PC-3 (cell line): Measurements from ENCODE around the gene PRIM2. TPM values are rescaled to one million over a fixed set of nuclear protein-coding genes. Genes with fewer than 3 reads are reported as not detected.
"Not testable (repeated sequence)": the region's sequence is repeated elsewhere in the genome, so short reads cannot be mapped to it uniquely, and the experiment has no call there.

Experiments
- ATAC-seq: fragments of 200-7000 bp; cut with Tn5 transposase; 2 replicates; pipeline ENCODE4 v1.9.1; 2020; ENCODE audit warnings: mild to moderate bottlenecking, moderate library complexity
- BruUV-seq: library from RNA; stranded (reverse); fragments of 400-500 nt; replicated peaks from 2 replicates; lab custom pipeline; 2021; lab: Mats Ljungman, UMichigan
- CTCF ChIA-PET: fragments of 300-600 bp; sonication (Branson Sonifier 250); formaldehyde crosslinking; loops from one replicate; lab custom pipeline; 2022; ENCODE audit warnings: antibody characterized with exemption; lab: Charles Lee
- POLR2A ChIA-PET: fragments of 300-600 bp; sonication (Branson Sonifier 250); formaldehyde crosslinking; loops from one replicate; lab custom pipeline; 2022; ENCODE audit warnings: antibody characterized with exemption; ENCODE audit not compliant: unreplicated experiment; lab: Charles Lee
- DNase-seq: peaks from one replicate; pipeline ENCODE4 v3.0.0-alpha.2; 2015
- H2AFZ ChIP-seq: fragments of 300-600 bp; sonication (generic); 2 replicates; pipeline ENCODE4 v1.6.0; 2016; ENCODE audit warnings: antibody characterized with exemption, low read length
- H3F3A ChIP-seq: fragments of 300-600 bp; sonication (generic); one replicate; pipeline ENCODE4 v1.6.0; 2017; ENCODE audit warnings: antibody characterized with exemption, low read length, control low read depth, mild to moderate bottlenecking; ENCODE audit not compliant: unreplicated experiment
- H3K27ac ChIP-seq: fragments of 300-600 bp; sonication (generic); 2 replicates; pipeline ENCODE4 v1.5.1; 2016; ENCODE audit warnings: mild to moderate bottlenecking, low read length
- H3K27me3 ChIP-seq: fragments of 300-600 bp; sonication (generic); 2 replicates; pipeline ENCODE4 v1.6.1; 2016; ENCODE audit warnings: low read length, mixed read lengths
- H3K36me3 ChIP-seq: fragments of 300-600 bp; sonication (generic); 2 replicates; pipeline ENCODE4 v1.6.1; 2016; ENCODE audit warnings: low read depth, mixed run types, low read length, mixed read lengths
- H3K4me1 ChIP-seq: fragments of 300-600 bp; sonication (generic); 2 replicates; pipeline ENCODE4 v1.5.1; 2016; ENCODE audit warnings: low read length; ENCODE audit not compliant: insufficient read depth
- H3K4me2 ChIP-seq: fragments of 300-600 bp; sonication (generic); 2 replicates; pipeline ENCODE4 v1.6.0; 2016; ENCODE audit warnings: low read length
- H3K4me3 ChIP-seq: fragments of 300-600 bp; sonication (generic); 2 replicates; pipeline ENCODE4 v1.5.1; 2016; ENCODE audit warnings: mild to moderate bottlenecking, low read length, mixed read lengths
- H3K79me2 ChIP-seq: fragments of 300-600 bp; sonication (generic); 2 replicates; pipeline ENCODE4 v1.6.1; 2017; ENCODE audit warnings: low read length, mixed read lengths
- H3K9ac ChIP-seq: fragments of 300-600 bp; sonication (generic); 2 replicates; pipeline ENCODE4 v1.6.0; 2016; ENCODE audit warnings: mild to moderate bottlenecking, low read length
- H3K9me2 ChIP-seq: fragments of 300-600 bp; sonication (generic); replicated peaks from 2 replicates; pipeline ENCODE4 v1.6.1; 2016; ENCODE audit warnings: mixed run types, low read length, mixed read lengths
- H3K9me3 ChIP-seq: fragments of 300-600 bp; sonication (generic); 2 replicates; pipeline ENCODE4 v1.6.1; 2016; ENCODE audit warnings: low read length, mixed read lengths
- H4K20me1 ChIP-seq: fragments of 300-600 bp; sonication (generic); 2 replicates; pipeline ENCODE4 v1.6.1; 2016; ENCODE audit warnings: low read length, mixed read lengths
- intact Hi-C: fragments of 100-400 bp; cut with micrococcal nuclease; formaldehyde crosslinking; loops from 2 replicates; pipeline ENCODE4 v1.9.0; 2023
- total RNA-seq: library from RNA; depleted of rRNA; stranded (reverse); fragments of >200 nt; gene quantifications from 2 replicates; pipeline ENCODE4 v1.2.3, GENCODE V29; 2014

PRIM2 gene
- total RNA-seq, 1 experiment from 2014 or later = 48.4 TPM

DNA sequence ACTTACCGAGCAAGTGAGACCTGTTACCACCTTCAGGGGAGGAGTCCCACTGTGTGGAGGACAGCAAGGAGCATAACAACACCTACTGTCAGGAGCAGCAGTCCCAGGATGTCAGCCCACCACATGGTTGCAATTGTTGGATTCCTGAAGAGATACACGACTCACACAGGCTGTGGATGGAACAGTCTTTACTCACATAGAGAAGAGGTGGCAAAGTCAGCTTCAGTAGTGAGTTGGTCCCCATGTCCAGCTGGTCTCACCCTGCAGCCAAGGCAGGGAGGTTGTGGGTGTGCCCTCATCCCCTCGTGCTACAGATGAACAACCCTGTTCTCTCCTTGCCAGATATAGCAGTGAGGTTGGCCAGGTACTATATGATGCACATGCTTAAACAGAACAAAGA lies 171.1 kb downstream of the PRIM2 start:
- H3K36me3 ChIP-seq, H3K9me2 ChIP-seq, BruUV-seq, ATAC-seq, H4K20me1 ChIP-seq, H2AFZ ChIP-seq, H3K9ac ChIP-seq, H3K9me3 ChIP-seq, H3K27me3 ChIP-seq, POLR2A ChIA-PET, H3K79me2 ChIP-seq, intact Hi-C loops, H3F3A ChIP-seq, H3K27ac ChIP-seq, CTCF ChIA-PET, DNase-seq, H3K4me1 ChIP-seq, H3K4me3 ChIP-seq, H3K4me2 ChIP-seq: not testable (repeated sequence)

- DNase-seq, H3K4me3 ChIP-seq, H3K36me3 ChIP-seq, H3K27me3 ChIP-seq, H3K9me3 ChIP-seq, intact Hi-C loops, BruUV-seq, ATAC-seq, H3K27ac ChIP-seq, H3K79me2 ChIP-seq, H3K9me2 ChIP-seq, POLR2A ChIA-PET, H4K20me1 ChIP-seq, CTCF ChIA-PET, H3K4me1 ChIP-seq, H3K4me2 ChIP-seq, H3F3A ChIP-seq, H2AFZ ChIP-seq, H3K9ac ChIP-seq: not testable (repeated sequence)
These were observed 172.5 kb downstream of the PRIM2 start for GRCh38 chr6:57489887-57490286.

GRCh38 chr6:57491795-57492194 lies 174.4 kb downstream of the PRIM2 start:
- CTCF ChIA-PET, H2AFZ ChIP-seq, H3F3A ChIP-seq, BruUV-seq, H3K9me3 ChIP-seq, intact Hi-C loops, H3K27ac ChIP-seq, H3K36me3 ChIP-seq, H4K20me1 ChIP-seq, H3K9me2 ChIP-seq, DNase-seq, POLR2A ChIA-PET, H3K27me3 ChIP-seq, H3K4me1 ChIP-seq, H3K9ac ChIP-seq, ATAC-seq, H3K79me2 ChIP-seq, H3K4me3 ChIP-seq, H3K4me2 ChIP-seq: not testable (repeated sequence)

- H3K36me3 ChIP-seq, H4K20me1 ChIP-seq, H3K4me1 ChIP-seq, BruUV-seq, intact Hi-C loops, H3K9me2 ChIP-seq, H3K4me3 ChIP-seq, H3K27ac ChIP-seq, H2AFZ ChIP-seq, H3K9me3 ChIP-seq, POLR2A ChIA-PET, H3K79me2 ChIP-seq, DNase-seq, H3F3A ChIP-seq, H3K27me3 ChIP-seq, H3K4me2 ChIP-seq, CTCF ChIA-PET, ATAC-seq, H3K9ac ChIP-seq: not testable (repeated sequence)
These were observed 178.8 kb downstream of the PRIM2 start for GRCh38 chr6:57496251-57496650.

GRCh38 chr6:57500368-57501021 lies 183.1 kb downstream of the PRIM2 start:
- H3K4me2 ChIP-seq, POLR2A ChIA-PET, H3F3A ChIP-seq, BruUV-seq, H3K27ac ChIP-seq, H3K9me3 ChIP-seq, DNase-seq, H3K4me3 ChIP-seq, H3K9me2 ChIP-seq, H2AFZ ChIP-seq, H3K4me1 ChIP-seq, intact Hi-C loops, CTCF ChIA-PET, H3K79me2 ChIP-seq, H3K36me3 ChIP-seq, H4K20me1 ChIP-seq, ATAC-seq, H3K27me3 ChIP-seq, H3K9ac ChIP-seq: not testable (repeated sequence)

DNA sequence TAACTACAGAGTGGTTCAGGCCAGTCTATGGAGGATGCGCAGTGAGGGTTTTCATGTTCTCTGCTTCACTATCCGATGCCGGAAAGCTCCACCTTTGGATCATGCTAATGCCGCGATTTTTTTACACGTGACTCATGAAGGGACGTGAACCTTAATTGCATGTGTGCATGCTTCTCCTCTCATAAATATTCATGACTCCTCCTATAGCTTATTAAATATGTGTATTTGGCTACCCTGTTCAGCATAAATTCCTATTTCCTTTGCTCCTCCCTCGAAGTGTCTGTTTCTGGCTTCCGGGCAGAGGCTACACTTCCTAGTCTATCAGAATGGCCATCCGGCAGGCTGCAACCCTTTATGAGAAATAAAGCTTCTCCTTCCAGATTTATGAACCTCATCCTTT lies 185.0 kb downstream of the PRIM2 start:
- H3K27ac ChIP-seq, H3K36me3 ChIP-seq, intact Hi-C loops, POLR2A ChIA-PET, H3F3A ChIP-seq, H3K27me3 ChIP-seq, H3K79me2 ChIP-seq, ATAC-seq, CTCF ChIA-PET, H3K4me3 ChIP-seq, H4K20me1 ChIP-seq, H3K9me3 ChIP-seq, H2AFZ ChIP-seq, H3K9ac ChIP-seq, DNase-seq, H3K9me2 ChIP-seq, H3K4me1 ChIP-seq, H3K4me2 ChIP-seq, BruUV-seq: not testable (repeated sequence)

DNA sequence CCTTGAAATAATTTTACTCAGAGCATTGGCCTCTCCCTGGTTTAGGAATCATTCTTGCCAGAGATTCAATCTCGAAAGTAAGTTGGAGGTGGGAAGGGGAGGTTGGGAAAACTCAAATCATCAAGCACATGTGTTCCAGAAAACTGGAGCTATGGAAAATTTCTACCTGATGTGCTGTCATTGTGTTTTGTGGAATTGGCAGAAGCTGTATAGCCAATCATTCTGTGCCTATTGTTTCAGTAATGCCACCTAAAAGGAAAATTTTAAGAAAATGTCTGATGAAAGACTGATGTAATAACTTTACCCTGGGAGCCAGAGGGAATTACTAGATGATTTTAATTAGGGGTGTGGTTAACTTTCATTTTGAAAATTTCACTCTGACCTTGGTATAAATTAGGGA lies 187.8 kb downstream of the PRIM2 start:
- H3K9me2 ChIP-seq, H3K36me3 ChIP-seq, POLR2A ChIA-PET, H2AFZ ChIP-seq, CTCF ChIA-PET, H4K20me1 ChIP-seq, H3K79me2 ChIP-seq, ATAC-seq, H3K27me3 ChIP-seq, H3K4me1 ChIP-seq, H3K9ac ChIP-seq, H3K9me3 ChIP-seq, H3K4me3 ChIP-seq, H3K4me2 ChIP-seq, intact Hi-C loops, H3K27ac ChIP-seq, BruUV-seq, DNase-seq, H3F3A ChIP-seq: not testable (repeated sequence)
